ENCODE data around the gene DYNC1I1. TPM values are rescaled to one million over a fixed set of nuclear protein-coding genes. Genes with fewer than 3 reads are reported as not detected.

DYNC1I1 gene
- total RNA-seq, 4 donors from 2014 or later, result 1.9 to 17.9 (median 8.7) TPM

GRCh38 chr7:95788258-95788657 is 15.9 kb downstream of the DYNC1I1 start:
- DNase-seq, result no peak
- intact Hi-C loops (cut with DNase I; ENCODE audit: low total_unique reads), result no loop called here
- Histone ChIP-seq H3K9me3 (no peaks in the 10 kb centered on the region), H3K27me3 (no peaks in the 10 kb centered on the region), H3K4me1 (no peaks in the 10 kb centered on the region), H3K4me3 (no peak overlapping the region), H3K27ac (no peak overlapping the region), H3K36me3 (no peaks in the 10 kb centered on the region)
- TF ChIP-seq, protein P1, sequence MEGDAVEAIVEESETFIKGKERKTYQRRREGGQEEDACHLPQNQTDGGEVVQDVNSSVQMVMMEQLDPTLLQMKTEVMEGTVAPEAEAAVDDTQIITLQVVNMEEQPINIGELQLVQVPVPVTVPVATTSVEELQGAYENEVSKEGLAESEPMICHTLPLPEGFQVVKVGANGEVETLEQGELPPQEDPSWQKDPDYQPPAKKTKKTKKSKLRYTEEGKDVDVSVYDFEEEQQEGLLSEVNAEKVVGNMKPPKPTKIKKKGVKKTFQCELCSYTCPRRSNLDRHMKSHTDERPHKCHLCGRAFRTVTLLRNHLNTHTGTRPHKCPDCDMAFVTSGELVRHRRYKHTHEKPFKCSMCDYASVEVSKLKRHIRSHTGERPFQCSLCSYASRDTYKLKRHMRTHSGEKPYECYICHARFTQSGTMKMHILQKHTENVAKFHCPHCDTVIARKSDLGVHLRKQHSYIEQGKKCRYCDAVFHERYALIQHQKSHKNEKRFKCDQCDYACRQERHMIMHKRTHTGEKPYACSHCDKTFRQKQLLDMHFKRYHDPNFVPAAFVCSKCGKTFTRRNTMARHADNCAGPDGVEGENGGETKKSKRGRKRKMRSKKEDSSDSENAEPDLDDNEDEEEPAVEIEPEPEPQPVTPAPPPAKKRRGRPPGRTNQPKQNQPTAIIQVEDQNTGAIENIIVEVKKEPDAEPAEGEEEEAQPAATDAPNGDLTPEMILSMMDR (IDR thresholded peaks at IDR 0.05), result no peak
- no peak for TF ChIP-seq POLR2A (IDR thresholded peaks at IDR 0.05)

DNA sequence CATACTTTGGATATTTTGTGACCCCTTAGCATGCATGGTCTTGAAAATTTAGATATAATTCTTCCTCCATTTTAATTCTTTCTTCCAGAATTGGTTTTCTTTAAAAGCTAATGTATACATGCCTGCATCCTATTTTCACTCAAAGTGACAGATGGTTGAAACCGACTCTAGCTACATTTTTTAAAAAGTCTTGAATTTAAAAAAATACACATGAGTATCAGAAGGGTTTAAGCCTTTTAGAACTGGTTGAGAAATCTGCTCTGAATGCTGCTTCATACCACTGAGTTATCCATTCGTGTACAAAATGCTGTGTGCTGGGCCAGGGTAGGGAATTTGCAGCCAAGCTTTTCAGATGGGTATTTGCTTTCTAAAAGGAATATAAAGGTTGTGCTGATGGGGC is 16.5 kb downstream of the DYNC1I1 start:
- H3K27ac ChIP-seq, result no peak overlapping the region
- intact Hi-C loops (cut with DNase I; ENCODE audit: low total_unique reads), result no loop called here
- no peaks in the 10 kb centered on the region for H3K27me3 ChIP-seq
- no peaks in the 10 kb centered on the region for H3K4me1 ChIP-seq
- H3K36me3 ChIP-seq, result no peaks in the 10 kb centered on the region
- no peak for DNase-seq
- TF ChIP-seq, protein P1 (IDR thresholded peaks at IDR 0.05), result no peak
- no peak for TF ChIP-seq POLR2A (IDR thresholded peaks at IDR 0.05)
- no peaks in the 10 kb centered on the region for H3K9me3 ChIP-seq
- H3K4me3 ChIP-seq, result no peak overlapping the region

GRCh38 chr7:95793658-95794057 is 21.3 kb downstream of the DYNC1I1 start:
- H3K27me3 ChIP-seq, result no peaks in the 10 kb centered on the region
- H3K36me3 ChIP-seq, result no peaks in the 10 kb centered on the region
- TF ChIP-seq, protein P1 (IDR thresholded peaks at IDR 0.05), result no peak
- TF ChIP-seq POLR2A (IDR thresholded peaks at IDR 0.05), result no peak
- H3K9me3 ChIP-seq, result no peaks in the 10 kb centered on the region
- no peak for DNase-seq
- H3K27ac ChIP-seq, result no peak overlapping the region
- no peaks in the 10 kb centered on the region for H3K4me1 ChIP-seq
- no peak overlapping the region for H3K4me3 ChIP-seq
- intact Hi-C loops (cut with DNase I; ENCODE audit: low total_unique reads), result no loop called here

- H3K27me3 ChIP-seq, result no peaks in the 10 kb centered on the region
- H3K36me3 ChIP-seq, result no peaks in the 10 kb centered on the region
- H3K9me3 ChIP-seq, result no peaks in the 10 kb centered on the region
- no peak for TF ChIP-seq POLR2A (IDR thresholded peaks at IDR 0.05)
- H3K4me3 ChIP-seq, result no peak overlapping the region
- no peak overlapping the region for H3K27ac ChIP-seq
- intact Hi-C loops (cut with DNase I; ENCODE audit: low total_unique reads), result no loop called here
- no peak for DNase-seq
- no peaks in the 10 kb centered on the region for H3K4me1 ChIP-seq
Measured at GRCh38 chr7:95794917-95795515, 22.7 kb downstream of the DYNC1I1 start.

GRCh38 chr7:95796617-95797016 is 24.3 kb downstream of the DYNC1I1 start:
- Histone ChIP-seq H3K27me3 (no peaks in the 10 kb centered on the region), H3K27ac (no peak overlapping the region), H3K36me3 (no peaks in the 10 kb centered on the region), H3K4me3 (no peak overlapping the region), H3K9me3 (no peaks in the 10 kb centered on the region), H3K4me1 (no peaks in the 10 kb centered on the region)
- DNase-seq, result no peak
- TF ChIP-seq POLR2A (IDR thresholded peaks at IDR 0.05), result no peak
- TF ChIP-seq, protein P1 (IDR thresholded peaks at IDR 0.05), result no peak
- intact Hi-C loops (cut with DNase I; ENCODE audit: low total_unique reads), result no loop called here
